ENCODE data around the gene SEPTIN12.
"Not testable (repeated sequence)": the region's sequence is repeated elsewhere in the genome, so short reads cannot be mapped to it uniquely, and the experiment has no call there.

The SEPTIN12 gene

DNA sequence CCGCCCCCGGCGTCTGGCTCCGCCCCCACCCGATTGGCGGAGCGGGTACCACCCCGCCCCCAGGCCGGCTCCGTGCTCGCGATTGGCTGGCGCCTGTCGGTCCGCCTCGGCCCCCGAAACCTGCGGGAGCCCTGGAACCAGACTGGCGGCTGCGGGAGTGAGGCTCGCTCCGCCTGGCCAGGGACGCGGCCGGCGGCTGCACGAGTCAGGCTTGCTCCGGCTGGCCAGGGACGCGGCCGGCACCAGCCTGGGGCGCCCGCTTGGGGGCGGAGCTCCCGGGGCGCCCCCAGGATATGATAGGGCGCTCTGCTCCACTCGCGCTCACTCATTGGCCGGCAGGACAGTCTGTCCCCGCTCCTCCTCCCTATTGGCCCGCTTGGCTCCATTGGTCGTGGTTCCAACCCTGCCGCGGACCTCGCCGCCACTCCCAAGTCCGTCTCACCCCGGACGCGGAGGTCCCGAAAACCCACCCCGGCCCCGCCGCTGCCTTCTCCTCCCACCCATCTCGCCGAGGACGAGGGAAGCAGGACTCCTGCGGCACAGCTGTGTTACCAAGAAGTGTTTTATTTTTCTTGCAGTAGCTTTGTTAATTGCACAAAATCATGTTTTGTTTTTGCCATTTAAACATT is 14.6 kb upstream of the SEPTIN12 start:
- DNase-seq (ENCODE audit: low read depth): peak; percentile 72

DNA sequence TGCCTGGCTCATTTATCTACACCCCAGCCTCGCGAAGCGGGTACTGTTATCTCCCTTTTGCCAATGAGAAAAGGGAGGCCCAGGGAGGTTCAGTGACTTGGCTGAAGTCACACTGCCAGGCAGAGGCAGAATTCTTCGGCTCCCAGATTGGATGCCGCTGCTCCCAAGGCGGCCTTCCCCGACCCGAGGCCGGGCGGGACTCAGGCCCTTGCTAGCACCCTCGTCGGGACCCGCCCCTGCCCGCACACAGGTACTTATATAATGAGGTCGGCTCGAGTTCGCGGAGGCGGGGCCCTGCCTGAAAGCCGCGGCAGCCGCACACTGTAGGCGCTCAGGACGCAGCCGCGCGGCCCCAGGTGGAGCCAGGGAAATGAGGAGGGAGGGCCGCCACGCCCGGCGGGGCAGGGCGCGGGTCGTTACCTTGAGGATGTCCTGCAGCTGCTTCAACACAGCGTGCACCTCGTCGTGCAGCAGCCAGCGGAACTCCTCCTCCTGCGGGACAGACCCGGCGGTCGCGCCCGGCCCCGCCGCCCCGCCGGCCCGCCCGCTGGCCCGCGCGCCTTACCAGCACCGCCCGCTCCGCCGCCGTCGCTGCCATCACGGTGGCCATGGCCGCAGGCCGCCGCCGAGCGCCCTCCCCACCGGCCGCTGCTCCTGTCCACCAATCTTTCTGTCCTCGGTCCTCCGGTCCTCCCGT is 14.0 kb upstream of the SEPTIN12 start, which contains the start of gene ROGDI:
ROGDI (minus strand) TSS at position 672 of the 697 bp plus-strand sequence; CDS start at position 610, 62 bp downstream.
- DNase-seq (ENCODE audit: low read depth): peak; percentile 42

DNA sequence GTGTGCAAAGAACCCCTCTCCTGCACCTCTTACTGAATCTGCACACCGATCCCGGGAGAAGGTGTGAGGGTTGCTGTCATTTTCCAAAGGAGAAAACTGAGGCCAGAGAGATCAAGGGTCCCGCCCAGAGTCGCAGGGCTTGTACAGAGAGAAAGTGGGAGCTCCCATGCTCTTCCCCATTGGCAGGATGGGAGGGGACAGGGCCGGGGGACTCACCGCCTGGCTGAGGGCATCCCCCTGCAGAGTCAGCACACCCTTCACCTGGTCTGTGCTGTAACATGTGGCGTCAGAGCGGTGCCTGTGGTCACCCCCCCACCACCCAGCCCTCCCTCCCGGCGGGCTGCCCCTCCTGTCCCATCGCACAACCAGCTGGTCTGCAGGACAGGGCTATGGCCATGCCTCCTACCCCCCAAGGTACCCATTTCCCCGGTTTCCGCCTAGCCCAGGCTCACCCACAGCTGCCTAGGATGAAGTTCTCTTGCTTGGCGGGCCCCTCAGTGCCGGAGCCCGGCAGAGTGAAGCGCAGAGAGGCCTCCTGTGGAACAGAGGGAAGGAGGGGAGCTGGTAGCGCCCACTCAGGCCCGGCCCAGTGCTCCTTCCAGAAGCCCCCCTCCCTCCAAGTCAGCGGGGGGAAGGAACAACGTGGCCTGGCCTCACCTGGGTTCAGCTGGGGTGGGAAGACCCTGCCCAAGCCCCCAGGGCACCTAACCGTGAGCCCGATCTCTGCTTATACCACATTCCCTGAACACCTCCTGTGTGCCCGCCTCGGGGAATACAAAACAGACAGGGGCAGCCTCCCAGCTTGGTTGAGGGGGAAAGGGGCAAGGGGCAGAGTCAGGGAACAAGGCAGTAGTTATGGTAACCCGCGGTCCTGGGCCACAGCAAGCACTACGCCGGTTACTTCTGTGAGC is 13.2 kb upstream of the SEPTIN12 start:
- no peak for DNase-seq (ENCODE audit: low read depth)

DNA sequence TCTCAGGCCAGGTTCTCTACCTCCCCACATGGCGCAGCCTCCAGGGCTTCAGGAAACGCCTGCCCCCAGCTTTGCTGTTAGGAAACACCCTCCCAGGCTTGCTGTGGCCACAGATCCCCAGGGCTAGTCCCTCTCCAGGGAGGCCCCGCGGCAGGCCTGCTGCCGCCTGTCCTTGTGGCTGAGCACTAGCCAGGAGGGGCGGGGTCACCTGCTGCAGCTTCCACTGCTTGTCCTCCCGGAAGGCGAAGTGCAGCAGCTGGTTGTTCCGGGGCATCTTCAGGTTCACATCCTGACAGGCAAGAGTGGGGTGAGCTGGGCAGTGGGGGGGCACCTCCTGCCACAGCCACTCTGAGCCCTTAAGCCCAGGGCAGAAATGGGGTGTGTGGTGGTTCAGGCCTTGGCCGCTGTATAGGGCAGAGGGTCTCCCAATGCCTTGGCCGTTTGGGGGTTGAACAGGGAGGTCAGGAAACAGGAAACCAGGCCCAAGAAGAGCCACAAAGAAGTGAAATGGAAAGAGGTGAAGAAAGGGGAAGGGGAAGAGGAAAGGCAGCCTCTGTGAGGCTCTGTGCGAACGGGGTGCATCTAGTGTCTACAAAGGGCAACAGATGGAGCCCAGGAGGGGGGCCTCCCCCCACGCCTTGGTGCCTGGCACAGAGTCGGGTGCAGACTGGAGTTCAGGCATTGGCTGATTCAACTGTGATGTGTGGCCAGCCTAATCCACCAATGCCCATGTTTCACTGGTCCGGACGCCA is 12.3 kb upstream of the SEPTIN12 start:
- DNase-seq (ENCODE audit: low read depth): no peak

DNA sequence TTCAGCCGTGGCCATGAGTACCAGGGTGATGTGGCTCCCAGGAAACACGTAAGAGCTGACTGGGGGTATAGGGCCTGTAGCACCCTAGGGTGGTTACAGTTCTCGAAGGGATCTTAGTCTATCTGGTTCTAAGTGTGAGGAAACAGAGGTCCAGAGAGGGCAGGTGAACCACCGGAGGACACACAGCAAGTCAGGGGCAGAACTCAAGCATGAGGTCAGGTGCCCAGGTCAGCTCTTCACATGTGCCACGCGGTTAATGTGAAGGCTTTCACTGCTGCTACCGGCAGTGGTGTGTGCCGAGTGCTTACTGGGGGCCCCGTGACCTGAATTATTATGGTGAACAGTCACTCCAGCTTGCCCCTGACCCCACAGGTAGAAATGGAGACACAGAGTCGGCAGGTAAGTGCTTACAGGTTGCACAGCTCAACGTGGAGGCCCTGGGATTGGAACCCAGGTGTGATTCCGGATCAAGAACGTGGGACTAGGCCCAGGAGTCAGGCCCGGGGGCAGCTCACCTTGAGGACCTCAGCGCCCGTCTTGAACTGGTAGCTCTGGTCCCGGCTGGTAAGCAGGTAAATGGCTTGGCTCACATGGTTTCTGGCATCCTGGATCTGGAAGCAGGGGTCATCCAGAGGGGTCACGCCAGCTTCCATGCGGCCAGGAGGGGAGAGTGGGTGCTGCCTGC is 11.2 kb upstream of the SEPTIN12 start:
- DNase-seq (ENCODE audit: low read depth): no peak

DNA sequence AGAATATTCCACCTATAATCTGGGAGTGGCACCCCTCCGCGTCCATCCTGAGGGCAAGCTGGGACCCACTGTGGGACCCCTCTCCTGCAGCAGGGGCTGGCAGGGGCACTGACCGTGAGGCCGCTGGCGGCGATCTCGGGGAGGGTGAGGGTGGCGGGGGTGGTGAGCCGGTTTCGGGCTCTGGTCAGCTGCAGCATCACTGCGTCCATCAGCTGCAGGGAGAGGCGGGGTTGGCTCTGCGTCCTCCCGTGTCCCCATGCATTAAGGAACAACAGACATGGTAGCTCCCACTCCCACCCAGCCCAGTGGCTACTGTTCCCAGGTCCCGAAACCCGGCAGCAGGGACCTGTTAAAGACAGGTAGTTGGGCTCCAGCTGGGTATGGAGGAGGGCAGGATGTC is 10.3 kb upstream of the SEPTIN12 start:
- no peak for DNase-seq (ENCODE audit: low read depth)

DNA sequence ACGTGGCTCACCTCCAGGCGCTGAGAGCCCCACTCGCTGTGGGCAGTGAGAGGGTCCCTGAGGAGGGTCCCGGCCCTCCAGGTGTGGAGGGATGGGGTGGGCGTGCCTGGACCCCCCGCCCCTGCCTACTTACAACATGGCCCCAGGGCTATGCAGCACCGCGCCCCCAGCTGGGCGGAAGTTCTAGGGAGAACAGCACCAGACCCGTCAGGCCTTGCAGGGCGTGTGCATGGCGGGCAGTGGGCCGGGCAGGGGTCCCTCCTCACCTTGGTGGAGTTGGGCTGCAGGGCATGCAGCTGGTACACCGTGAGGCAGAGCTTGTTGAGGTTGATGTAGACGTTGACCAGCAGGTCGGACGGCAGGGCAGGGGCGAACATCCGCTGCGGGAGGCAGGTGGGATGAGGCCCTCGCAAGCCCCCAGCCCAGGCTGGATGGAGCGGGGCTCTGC is 9.7 kb upstream of the SEPTIN12 start:
- no peak for DNase-seq (ENCODE audit: low read depth)

DNA sequence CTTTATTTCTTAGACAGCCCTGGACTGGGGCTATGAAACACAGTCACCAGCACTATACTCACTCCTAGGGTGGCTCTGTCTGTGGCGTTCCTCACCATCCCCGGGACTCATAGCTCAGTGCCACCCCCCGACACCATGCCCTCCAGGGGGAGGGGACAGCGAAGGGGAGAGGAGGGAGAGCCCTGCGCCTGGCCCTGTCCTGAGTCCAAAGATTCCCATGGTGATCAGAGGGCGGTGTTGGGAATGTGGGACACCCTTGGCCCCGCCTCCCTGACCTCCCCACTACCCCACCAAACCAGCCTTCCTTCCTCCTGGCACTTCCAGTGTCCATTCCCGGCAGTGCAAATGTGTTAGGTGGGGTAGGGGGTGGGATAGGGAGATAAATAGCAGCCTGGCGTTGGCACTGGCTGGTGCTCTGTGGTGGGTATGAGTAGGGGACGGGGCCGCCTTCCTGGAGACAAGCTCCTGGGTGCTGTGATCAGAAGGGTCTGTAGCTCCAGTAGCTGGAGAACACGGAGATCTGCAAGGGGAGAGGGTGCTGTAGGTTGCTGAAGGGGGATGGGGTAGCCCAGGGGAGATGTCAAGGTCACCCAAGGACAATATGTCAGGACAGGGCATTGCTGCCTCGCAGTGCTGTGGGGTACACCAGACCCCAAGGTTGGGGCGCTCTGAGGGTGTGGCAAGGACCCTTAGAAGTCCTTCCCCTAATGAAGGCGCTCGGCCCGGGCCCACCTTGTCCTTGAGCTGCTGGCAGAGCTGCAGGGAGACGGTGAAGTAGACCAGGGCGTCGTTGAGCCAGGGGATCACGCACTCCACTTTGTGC is 9.0 kb upstream of the SEPTIN12 start:
- no peak for DNase-seq (ENCODE audit: low read depth)

DNA sequence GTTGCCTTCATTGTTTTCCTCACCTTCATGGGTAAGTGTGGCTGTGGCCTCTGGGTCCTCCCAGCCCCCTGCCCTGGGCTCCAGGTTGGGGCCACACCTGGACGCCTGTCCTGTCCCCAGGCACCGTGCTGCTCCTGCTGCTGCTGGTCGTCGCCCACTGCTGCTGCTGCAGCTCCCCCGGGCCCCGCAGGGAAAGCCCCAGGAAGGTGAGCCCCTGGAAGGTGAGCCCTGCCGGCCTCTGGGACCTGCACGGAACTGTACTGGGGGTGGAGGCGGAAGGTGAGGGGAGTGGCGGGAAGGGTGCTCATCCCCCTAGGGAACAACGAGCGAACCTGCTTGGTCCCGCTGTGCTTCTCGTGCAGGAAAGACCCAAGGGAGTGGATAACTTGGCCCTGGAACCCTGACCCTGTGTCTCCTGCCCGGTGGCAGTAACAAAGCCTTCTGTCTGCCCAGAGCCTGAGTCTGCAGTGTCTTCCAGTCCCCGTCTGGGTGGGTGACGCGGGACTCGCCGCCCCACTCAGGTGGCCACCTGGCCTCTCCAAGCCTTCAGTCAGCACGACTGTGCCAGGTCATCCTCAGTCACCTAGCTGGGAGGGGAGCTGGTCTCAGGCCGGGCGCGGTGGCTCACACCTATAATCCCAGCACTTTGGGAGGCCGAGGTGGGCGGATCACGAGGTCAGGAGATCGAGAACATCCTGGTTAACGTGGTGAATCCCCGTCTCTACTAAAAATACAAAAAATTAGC is 7.9 kb upstream of the SEPTIN12 start:
- DNase-seq (ENCODE audit: low read depth): no peak

DNA sequence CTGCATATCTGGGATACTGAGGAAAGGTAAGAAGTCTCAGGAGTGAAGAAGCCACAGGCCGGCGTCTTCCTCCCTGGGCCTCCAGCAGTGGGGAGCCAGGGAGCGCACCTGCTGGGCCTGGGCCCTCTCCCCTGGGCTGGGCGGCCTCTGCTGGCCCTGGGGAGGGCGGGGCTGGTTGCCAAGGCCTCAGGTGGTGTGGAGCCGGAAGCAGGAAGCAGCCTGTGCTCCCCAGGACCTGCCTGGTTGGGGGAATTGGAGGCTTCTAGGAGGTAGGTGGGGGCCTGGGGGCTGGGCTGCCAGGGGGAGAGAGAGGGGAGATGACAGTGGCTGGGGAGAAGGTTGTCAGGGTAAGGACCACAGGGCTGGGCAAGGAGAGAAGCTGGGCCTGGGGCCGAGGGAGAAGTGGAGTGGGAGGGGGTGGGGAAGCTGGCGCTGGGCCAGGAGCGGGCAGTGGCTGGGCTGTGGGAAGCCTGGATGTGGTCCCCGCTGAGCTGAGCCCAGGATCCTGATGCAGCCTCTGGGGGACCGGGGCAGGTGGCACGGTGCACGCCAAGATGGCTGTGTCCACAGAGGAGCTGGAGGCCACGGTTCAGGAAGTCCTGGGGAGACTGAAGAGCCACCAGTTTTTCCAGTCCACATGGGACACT is 7.2 kb upstream of the SEPTIN12 start, which contains the start of gene SMIM22:
SMIM22 (plus strand) TSS at position 189 of the 647 bp plus-strand sequence; CDS start at position 555, 366 bp downstream.
- DNase-seq (ENCODE audit: low read depth): no peak

DNA sequence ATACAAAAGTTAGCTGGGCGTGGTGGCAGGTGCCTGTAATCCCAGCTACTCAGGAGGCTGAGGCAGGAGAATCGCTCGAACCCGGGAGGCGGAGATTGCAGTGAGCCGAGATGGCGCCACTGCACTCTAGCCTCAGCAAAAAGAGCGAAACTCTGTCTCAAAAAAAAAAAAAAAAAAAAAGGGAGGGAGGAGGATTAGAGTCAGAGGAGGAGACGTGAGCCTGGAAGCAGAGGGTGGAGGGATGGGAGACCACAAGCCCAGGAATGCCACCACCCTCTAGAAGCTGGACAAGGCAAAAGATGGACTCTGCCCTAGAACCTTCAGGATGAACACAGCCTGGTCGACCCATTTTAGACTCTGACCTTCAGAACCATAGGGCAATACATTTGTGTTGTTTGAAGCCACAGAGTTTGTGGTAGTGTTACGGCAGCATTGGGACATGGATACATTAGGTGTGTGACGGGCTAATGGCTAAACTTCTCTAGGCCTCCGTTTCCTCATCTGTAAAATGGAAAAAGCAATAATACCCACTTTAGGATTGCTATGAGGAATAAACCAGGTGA is 4.9 kb upstream of the SEPTIN12 start:
- DNase-seq (ENCODE audit: low read depth): no peak

DNA sequence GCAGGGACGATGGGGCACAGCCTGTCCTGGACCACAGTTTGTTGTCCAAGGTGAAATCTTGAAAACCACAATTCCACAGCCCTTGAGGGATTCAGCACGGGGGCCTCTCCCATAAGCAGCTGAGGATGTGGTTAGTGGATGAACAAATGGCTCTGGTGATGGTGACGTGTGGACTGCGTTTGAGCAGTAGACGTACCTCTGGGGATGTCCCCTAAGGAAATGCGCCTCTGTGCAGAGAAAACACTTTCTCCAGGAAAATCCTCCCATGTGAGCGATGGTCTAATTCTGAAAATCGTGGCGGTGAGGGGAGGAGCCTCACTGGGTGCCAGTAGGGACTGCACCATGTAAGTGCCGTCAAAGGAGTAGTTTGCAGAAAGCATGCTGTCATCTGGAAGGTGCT is 2.7 kb upstream of the SEPTIN12 start:
- no peak for DNase-seq (ENCODE audit: low read depth)

DNA sequence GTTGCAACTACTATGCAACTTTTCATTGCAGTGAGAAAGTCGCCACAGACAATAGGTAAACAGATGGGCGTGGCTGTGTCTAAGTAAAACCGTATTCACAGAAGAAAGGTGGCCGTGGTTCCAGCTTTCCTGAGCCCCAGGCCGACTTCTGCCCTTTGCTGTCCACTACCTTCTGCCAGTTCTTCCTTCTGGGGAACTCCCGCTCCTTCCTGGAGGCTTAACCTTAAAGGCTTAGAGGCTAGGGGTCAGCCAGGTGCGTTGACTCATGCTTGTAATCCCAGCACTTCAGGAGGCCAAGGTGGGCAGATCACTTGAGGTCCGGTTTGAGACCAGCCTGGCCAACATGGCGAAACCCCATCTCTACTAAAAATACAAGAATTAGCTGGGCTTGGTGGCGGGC is 2.1 kb upstream of the SEPTIN12 start:
- no peak for DNase-seq (ENCODE audit: low read depth)

DNA sequence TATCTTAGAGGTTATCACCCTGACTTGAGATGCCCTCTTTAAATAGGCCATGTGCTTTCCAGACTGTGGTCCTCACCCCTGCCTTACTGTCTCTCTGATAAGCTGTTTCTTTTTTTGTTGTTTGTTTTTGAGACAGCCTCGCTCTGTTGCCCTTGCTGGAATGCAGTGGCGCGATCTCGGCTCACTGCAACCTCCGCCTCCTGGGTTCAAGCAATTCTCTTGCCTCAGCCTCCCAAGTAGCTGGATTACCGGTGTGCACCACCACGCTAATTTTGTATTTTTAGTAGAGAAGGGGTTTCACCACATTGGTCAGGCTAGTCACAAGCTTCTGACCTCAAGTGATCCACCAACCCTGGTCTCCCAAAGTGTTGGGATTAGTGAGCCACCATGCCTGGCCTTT is 765 bp upstream of the SEPTIN12 start:
- DNase-seq (ENCODE audit: low read depth): no peak

DNA sequence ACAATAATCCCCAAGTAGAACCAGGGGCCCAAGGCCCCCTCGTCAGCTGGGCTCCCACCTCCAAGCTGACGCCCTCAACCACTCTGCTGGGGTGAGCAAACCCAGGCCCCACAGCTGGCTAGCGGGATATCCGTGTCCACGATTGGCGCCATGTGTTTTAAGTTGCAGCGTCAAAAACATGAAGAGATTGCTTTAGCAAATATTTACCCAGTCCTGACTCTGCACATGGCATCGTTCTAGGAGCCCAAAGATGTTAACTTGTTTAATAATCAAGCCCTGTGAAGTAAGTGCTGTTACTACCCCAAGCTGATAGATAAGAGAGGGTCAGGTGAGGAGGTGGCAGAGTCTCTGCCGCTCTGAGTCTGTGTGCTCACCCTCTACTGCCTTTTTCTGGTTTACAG is 344 bp upstream of the SEPTIN12 start:
- no peak for DNase-seq (ENCODE audit: low read depth)

DNA sequence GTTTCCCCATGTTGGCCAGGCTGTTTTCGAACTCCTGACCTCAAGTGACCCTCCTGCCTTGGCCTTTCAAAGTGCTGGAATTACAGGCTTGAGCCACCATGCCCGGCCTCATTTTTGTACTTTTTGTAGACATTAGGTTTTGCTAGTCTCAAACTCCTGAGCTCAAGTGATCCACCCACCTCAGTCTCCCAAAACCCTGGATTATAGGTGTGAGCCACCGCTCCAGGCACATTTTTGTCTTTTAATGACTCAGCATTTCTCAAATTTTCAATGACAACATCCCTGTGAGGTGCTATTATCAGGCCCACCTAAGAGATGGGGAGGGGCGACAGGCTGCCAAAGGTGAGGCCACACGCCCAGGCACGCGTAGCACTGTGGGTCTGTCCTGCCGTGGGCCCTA is 1.1 kb downstream of the SEPTIN12 start:
- DNase-seq (ENCODE audit: low read depth): no peak

DNA sequence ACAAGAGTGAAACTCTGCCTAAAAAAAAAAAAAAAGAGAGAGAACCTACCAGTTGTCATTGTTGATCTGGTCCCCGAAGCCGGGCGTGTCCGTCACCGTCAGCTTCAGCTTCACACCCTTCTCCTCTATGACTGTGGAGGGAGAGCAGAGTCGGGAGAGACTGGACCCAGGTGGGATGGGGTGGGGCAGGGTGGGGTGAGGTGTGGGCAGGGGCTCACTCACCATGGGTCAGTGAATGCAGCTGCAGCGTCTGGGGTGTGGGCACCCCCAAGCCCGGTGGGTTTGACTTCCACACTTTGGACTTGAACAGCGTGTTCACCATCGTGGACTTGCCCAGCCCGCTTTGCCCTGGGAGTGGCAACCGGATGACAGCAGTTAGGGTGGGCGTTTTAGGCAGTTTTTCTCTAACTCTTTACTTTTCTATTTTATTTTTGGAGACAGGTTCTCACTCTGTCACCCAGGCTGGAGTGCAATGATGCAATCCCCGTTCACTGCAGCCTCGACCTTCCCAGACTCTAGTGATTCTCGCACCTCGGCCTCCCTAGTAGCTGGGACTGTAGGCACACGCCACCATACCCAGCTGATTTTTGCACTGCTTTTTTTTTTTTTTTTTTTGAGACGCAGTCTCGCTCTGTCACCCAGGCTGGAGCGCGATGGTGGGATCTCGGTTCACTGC is 2.2 kb downstream of the SEPTIN12 start:
- no peak for DNase-seq (ENCODE audit: low read depth)

DNA sequence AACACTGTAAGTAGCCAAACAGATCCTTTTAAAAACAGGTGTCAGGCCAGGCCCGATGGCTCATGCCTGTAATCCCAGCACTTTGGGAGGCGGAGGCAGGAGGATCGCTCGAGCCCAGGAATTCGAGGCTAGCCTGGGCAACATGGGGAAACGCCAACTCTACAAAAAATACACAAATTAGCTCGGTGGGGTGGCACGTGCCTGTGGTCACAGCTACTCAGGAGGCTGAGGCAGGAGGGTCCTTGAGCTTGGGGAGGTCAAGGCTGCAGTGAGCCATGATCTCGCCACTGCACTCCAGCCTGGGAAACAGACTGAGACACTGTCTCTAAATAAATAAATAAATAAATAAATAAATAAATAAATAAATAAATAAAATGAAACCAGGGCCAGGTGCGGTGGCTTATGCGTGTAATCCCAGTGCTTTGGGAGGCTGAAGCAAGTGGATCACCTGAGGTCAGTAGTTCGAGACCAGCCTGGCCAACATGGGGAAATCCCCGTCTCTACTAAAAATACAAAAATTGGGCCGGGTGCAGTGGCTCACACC is 3.6 kb downstream of the SEPTIN12 start:
- not testable (repeated sequence) for DNase-seq (ENCODE audit: low read depth)
